Stimulated activated CD8-positive, alpha-beta memory T cell treated with anti-CD3 and anti-CD28 coated beads, Interleukin-4, amount 100 ng/mL, for 24 hours (primary cell): ENCODE data around the gene MEOX1.

Source experiments
- DNase-seq: peaks from one replicate; pipeline ENCODE4 v3.0.0-alpha.2; 2020; ENCODE audit warnings: low read depth

The MEOX1 gene

GRCh38 chr17:43591001-43591400, 70.7 kb downstream of the MEOX1 start:
- no peak for DNase-seq
